Measurements from ENCODE around the gene KLRC1.
"Not testable (repeated sequence)": the region's sequence is repeated elsewhere in the genome, so short reads cannot be mapped to it uniquely, and the experiment has no call there.

DNA sequence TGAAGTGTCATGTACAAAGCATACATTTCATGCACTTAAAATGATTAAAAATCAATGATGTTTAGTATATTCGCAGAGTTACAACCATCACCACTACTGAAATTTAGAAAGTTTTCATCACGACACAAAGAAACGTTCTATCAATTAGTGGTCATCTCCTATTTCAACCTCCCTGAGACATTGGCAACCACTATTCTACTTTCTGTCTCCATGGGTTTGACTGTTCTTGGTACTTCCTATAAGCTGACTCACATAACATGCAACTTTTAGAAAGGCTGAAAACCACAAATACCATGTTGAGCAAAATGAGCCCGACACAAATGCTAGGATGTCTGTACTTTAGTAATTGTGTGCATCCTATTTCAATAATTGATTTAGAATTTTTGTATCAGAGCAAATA, 22.6 kb downstream of the KLRC1 start:
- TF ChIP-seq, protein P1, sequence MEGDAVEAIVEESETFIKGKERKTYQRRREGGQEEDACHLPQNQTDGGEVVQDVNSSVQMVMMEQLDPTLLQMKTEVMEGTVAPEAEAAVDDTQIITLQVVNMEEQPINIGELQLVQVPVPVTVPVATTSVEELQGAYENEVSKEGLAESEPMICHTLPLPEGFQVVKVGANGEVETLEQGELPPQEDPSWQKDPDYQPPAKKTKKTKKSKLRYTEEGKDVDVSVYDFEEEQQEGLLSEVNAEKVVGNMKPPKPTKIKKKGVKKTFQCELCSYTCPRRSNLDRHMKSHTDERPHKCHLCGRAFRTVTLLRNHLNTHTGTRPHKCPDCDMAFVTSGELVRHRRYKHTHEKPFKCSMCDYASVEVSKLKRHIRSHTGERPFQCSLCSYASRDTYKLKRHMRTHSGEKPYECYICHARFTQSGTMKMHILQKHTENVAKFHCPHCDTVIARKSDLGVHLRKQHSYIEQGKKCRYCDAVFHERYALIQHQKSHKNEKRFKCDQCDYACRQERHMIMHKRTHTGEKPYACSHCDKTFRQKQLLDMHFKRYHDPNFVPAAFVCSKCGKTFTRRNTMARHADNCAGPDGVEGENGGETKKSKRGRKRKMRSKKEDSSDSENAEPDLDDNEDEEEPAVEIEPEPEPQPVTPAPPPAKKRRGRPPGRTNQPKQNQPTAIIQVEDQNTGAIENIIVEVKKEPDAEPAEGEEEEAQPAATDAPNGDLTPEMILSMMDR (IDR thresholded peaks at IDR 0.05): not testable (repeated sequence)
- not testable (repeated sequence) for TF ChIP-seq POLR2A (IDR thresholded peaks at IDR 0.05)
